Fibroblast of mammary gland (primary cell): ENCODE results near the gene TUBGCP3.
"Not testable (repeated sequence)": the region's sequence is repeated elsewhere in the genome, so short reads cannot be mapped to it uniquely, and the experiment has no call there.

Experiments
- DNase-seq: peaks from one replicate; pipeline ENCODE4 v3.0.0-alpha.2; 2010; ENCODE audit warnings: low read depth
- H3K4me3 ChIP-seq: 2 replicates; pipeline ENCODE4 v1.5.1; 2011; ENCODE audit warnings: low read depth, mild to moderate bottlenecking, low read length, moderate library complexity; ENCODE audit not compliant: control insufficient read depth
- CTCF ChIP-seq: conservative IDR thresholded peaks from 2 replicates; pipeline ENCODE4 v1.5.1; 2011; ENCODE audit warnings: low read depth, low read length, inconsistent platforms; ENCODE audit not compliant: control insufficient read depth, insufficient read depth

Gene TUBGCP3

GRCh38 chr13:112629161-112629560, 41.2 kb upstream of the TUBGCP3 start:
- no peak for TF ChIP-seq CTCF
- no peak for DNase-seq

GRCh38 chr13:112627613-112628012, 39.7 kb upstream of the TUBGCP3 start:
- DNase-seq, H3K4me3 ChIP-seq: not testable (repeated sequence)

More at GRCh38 chr13:112629161-112629560, 41.2 kb upstream of the TUBGCP3 start:
- no peak overlapping the region for H3K4me3 ChIP-seq

- no peak for DNase-seq
- TF ChIP-seq CTCF = no peak
- H3K4me3 ChIP-seq = no peak overlapping the region
These were observed 39.2 kb upstream of the TUBGCP3 start for GRCh38 chr13:112627161-112627560.

- TF ChIP-seq CTCF = no peak
- DNase-seq = no peak
- no peak overlapping the region for H3K4me3 ChIP-seq
These were observed 38.8 kb upstream of the TUBGCP3 start for GRCh38 chr13:112626761-112627160.

- TF ChIP-seq CTCF = no peak
- no peak for DNase-seq
- no peak overlapping the region for H3K4me3 ChIP-seq
These were observed 38.2 kb upstream of the TUBGCP3 start for GRCh38 chr13:112626124-112626523.

GRCh38 chr13:112625698-112626097, 37.7 kb upstream of the TUBGCP3 start:
- DNase-seq = no peak
- no peak for TF ChIP-seq CTCF
- H3K4me3 ChIP-seq = no peak overlapping the region

- H3K4me3 ChIP-seq = no peak overlapping the region
- no peak for DNase-seq
- TF ChIP-seq CTCF = no peak
These were observed 36.9 kb upstream of the TUBGCP3 start for GRCh38 chr13:112624602-112625430.
